K562 (cell line): Measurements from ENCODE around the gene TMEM184A. TPM values are rescaled to one million over a fixed set of nuclear protein-coding genes. Genes with fewer than 3 reads are reported as not detected.
A peak's percentile ranks its signal among the peaks of the same experiment; 100 is the strongest.

ENCODE experiments used
- BRF2 ChIP-seq: IDR thresholded peaks from 3 replicates; pipeline ENCODE4 v1.6.1; 2011; ENCODE audit warnings: borderline replicate concordance, mild to moderate bottlenecking; ENCODE audit not compliant: insufficient read length, insufficient read depth
- CEBPZ ChIP-seq: fragments of 150-350 bp; IDR thresholded peaks from 2 replicates; pipeline ENCODE4 v1.6.1; 2014; ENCODE audit warnings: low read depth, mild to moderate bottlenecking, low read length, borderline replicate concordance
- CHD2 ChIP-seq: IDR thresholded peaks from 2 replicates; pipeline ENCODE4 v1.6.1; 2011; ENCODE audit warnings: low read depth, low read length
- CREB3 ChIP-seq: fragments of 450-650 bp; conservative IDR thresholded peaks from 2 replicates; pipeline ENCODE4 v1.6.1; 2016; ENCODE audit warnings: missing genetic modification characterization, low read depth, mild to moderate bottlenecking, missing compliant biosample characterization, moderate library complexity
- CTCFL ChIP-seq: IDR thresholded peaks from 2 replicates; pipeline ENCODE4 v1.6.1; 2011; ENCODE audit warnings: borderline replicate concordance, low read depth, mild to moderate bottlenecking, moderate library complexity, low read length; ENCODE audit not compliant: insufficient read depth, poor library complexity, severe bottlenecking
- E2F8 ChIP-seq: fragments of 450-650 bp; IDR thresholded peaks from 2 replicates; pipeline ENCODE4 v1.7.1; 2018; ENCODE audit warnings: mild to moderate bottlenecking, low read depth; ENCODE audit not compliant: partially characterized antibody
- ETV5 ChIP-seq: sonication (generic); formaldehyde crosslinking; IDR thresholded peaks from 2 replicates; pipeline ENCODE4 v1.4.0; 2020; ENCODE audit warnings: low read depth, mild to moderate bottlenecking, missing genetic modification reagents
- RNF2 ChIP-seq: sonication (generic); IDR thresholded peaks from 2 replicates; pipeline ENCODE4 v1.6.1; 2016
- TCF7L2 ChIP-seq: fragments of 150-350 bp; IDR thresholded peaks from 2 replicates; pipeline ENCODE4 v1.6.1; 2016; ENCODE audit warnings: low read depth, mild to moderate bottlenecking, low read length, moderate library complexity
- TEAD1 ChIP-seq, 2 experiments: fragments of 450-650 bp in 1 of 2; sonication (generic) in 1 of 2; formaldehyde crosslinking; IDR thresholded peaks; 2 replicates each; pipeline versions ENCODE4 v1.4.0 to v1.8.0; 2020 to 2022; ENCODE audit warnings: mild to moderate bottlenecking in 2 of 2, missing genetic modification reagents in 1 of 2
- YY1 ChIP-seq, 3 experiments: IDR thresholded peaks; 2 replicates each; pipeline ENCODE4 v1.6.1; 2011; ENCODE audit warnings: low read length in 2 of 3, mild to moderate bottlenecking in 2 of 3, moderate library complexity in 2 of 3, borderline replicate concordance in 1 of 3, control low read depth in 1 of 3, low read depth in 1 of 3; ENCODE audit not compliant: insufficient read depth in 3 of 3, insufficient replicate concordance in 2 of 3, control insufficient read depth in 1 of 3, insufficient read length in 1 of 3; ENCODE audit errors: extremely low read depth in 1 of 3
- ZNF23 ChIP-seq: fragments of 250-450 bp; sonication (Bioruptor Pico); IDR thresholded peaks from 2 replicates; pipeline ENCODE4 v1.4.0; 2020; ENCODE audit warnings: mild to moderate bottlenecking
- ZNF311 ChIP-seq: fragments of 250-450 bp; sonication (Bioruptor Pico); IDR thresholded peaks from 2 replicates; pipeline ENCODE4 v1.4.0; 2020; ENCODE audit warnings: mild to moderate bottlenecking, moderate library complexity
- ZNF76 ChIP-seq: fragments of 250-450 bp; sonication (Bioruptor Pico); IDR thresholded peaks from 2 replicates; pipeline ENCODE4 v1.4.0; 2020; ENCODE audit warnings: mild to moderate bottlenecking, moderate library complexity, borderline replicate concordance
- polyA plus RNA-seq, 8 experiments: library from polyadenylated mRNA; depleted of rRNA in 4 of 8; stranded (reverse) in 5 of 8; unstranded in 3 of 8; fragments of >200 nt; fragmentation: Nextera tagmentation in 2 of 8; fragmentation: Illumina TruSeq in 1 of 8; extraction: Ambion mirVana in 2 of 8; extraction: Trizol in 1 of 8; gene quantifications; 2 replicates each; pipeline versions ENCODE4 v1.2.1 to v1.2.3, GENCODE V29; 2011 to 2014; ENCODE audit warnings: inconsistent platforms in 1 of 8, missing spikeins in 1 of 8
- total RNA-seq, 7 experiments: library from RNA; depleted of rRNA in 6 of 7; stranded (reverse); fragments of >200 nt in 6 of 7; fragmentation: Illumina TruSeq in 2 of 7; extraction: Trizol in 2 of 7; gene quantifications; 2 replicates each; pipeline versions ENCODE4 v1.2.1 to v1.2.3, GENCODE V29; 2011 to 2021; ENCODE audit warnings: low replicate concordance in 1 of 7

The TMEM184A gene
- total and polyA plus RNA-seq, 9 of the 15 experiments (the other 6 are each of a cell fraction or from before 2014, with no cell fraction given): 0.10 to 0.18 (median 0.11) TPM; not detected in 6

GRCh38 chr7:1572111-1572822 is 16.3 kb upstream of the TMEM184A start (continued):
- TF ChIP-seq CEBPZ (no peak), RNF2 (no peak), TCF7L2 (no peak), BRF2 (no peak), ETV5 (CRISPR knock-in tag) (no peak), YY1 (IDR thresholded peaks at IDR 0.05; ENCODE audit: borderline replicate concordance in 1 of 3, control insufficient read depth in 1 of 3, extremely low read depth in 1 of 3, insufficient read depth in 3 of 3, insufficient read length in 1 of 3, insufficient replicate concordance in 2 of 3, low read depth in 1 of 3, low read length in 2 of 3) (no peak), ZNF311 (0 out of 2 replicates have a peak, but pooled peaks have one; percentile 16), CTCFL (no peak), E2F8 (no peak), TEAD1 (CRISPR knock-in tag; IDR thresholded peaks at IDR 0.05) (peak in 1 of 2 experiments; percentile 75; a peak in 1 of 4 replicates), CREB3 (tag) (0 out of 2 replicates have a peak, but pooled peaks have one; percentile 64), ZNF76 (CRISPR knock-in tag) (peak; percentile 79; the same call in 1 of the 2 replicates), ZNF23 (CRISPR knock-in tag) (no peak), CHD2 (no peak)
